ENCODE results near the gene DVL2.
"Not testable (repeated sequence)": the region's sequence is repeated elsewhere in the genome, so short reads cannot be mapped to it uniquely, and the experiment has no call there.

DNA sequence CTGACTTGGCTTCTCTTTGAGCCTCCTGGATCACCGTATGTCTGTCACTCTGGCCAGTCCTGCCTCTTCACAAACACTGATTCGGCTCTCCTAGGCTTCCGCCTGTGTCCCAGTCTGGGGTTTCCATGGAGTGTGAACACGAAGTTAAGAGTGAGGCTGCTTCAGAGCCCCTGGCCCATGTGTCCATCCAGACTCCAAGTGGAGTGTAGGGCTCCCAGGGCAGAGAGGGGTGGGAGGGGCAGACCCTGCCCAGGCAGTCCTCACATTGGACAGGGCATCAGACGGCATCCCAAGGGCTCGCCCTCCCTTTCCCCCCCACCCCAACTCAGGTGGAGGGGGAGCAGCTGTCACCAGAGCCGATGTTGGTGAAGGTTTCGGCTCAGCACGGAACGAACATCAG lies 9.5 kb upstream of the DVL2 start:
- TF ChIP-seq CTCF (conservative IDR thresholded peaks at IDR 0.05; ENCODE audit: low read depth, low read length); EZH2 (IDR thresholded peaks at IDR 0.05; ENCODE audit: borderline replicate concordance, low read depth, low read length, poor library complexity, severe bottlenecking): not testable (repeated sequence)
